ENCODE measurements around the gene ZNF423. TPM values are rescaled to one million over a fixed set of nuclear protein-coding genes. Genes with fewer than 3 reads are reported as not detected.

Gene ZNF423
- total RNA-seq, 2 experiments from 2014 or later = not detected

- CTCF ChIA-PET = interaction anchor here (1.2 to 4.5 kb wide), 3 partner anchors 9 to 10 kb away, joined by 4 to 15 read pairs (median 5); no protein-coding TSS in a partner anchor
- Mint-ChIP-seq H3K4me1 (ENCODE audit: low read depth) (no peaks in the 10 kb centered on the region), H3K9me3 (ENCODE audit: insufficient read depth) (no peaks in the 10 kb centered on the region), H3K27me3 (ENCODE audit: low read depth) (peaks cover 4% of the 10 kb centered on the region), H3K27ac (no peak overlapping the region), H3K36me3 (ENCODE audit: low read depth) (no peaks in the 10 kb centered on the region), H3K4me3 (no peak overlapping the region)
- no peak for ATAC-seq
- POLR2A ChIA-PET = no interaction called here
- DNase-seq = no peak
These were observed 11.3 kb upstream of the ZNF423 start for GRCh38 chr16:49867234-49867633.

DNA sequence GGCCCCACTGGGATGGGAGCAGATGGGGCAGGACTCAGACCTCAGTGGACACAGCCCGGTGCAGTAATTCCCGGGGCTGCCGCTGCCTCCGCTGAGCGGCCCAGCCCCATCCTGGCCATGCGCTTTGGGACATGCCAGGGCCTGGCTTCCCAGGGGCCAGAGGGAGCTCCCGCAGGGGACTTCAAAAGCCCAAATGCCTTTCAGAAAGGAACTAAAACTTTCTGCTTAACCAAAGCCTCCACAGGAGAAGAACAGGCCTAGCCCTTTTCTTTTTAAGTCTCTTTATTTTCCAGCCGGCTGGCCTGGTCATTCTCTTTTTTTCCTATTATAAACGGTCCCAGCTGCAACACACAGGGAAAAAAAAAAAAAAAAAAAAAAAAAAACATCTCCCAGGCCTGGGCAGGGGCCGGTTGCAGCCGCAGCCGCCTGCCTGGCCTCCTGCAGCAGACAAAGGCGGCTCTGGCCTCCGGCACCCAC is 10.7 kb upstream of the ZNF423 start:
- H3K4me1 Mint-ChIP-seq (ENCODE audit: low read depth) = no peaks in the 10 kb centered on the region
- POLR2A ChIA-PET = no interaction called here
- no peak overlapping the region for H3K27ac Mint-ChIP-seq
- H3K27me3 Mint-ChIP-seq (ENCODE audit: low read depth) = peaks cover 9% of the 10 kb centered on the region
- ATAC-seq (no peak), DNase-seq (no peak)
- no peaks in the 10 kb centered on the region for H3K9me3 Mint-ChIP-seq (ENCODE audit: insufficient read depth)
- H3K36me3 Mint-ChIP-seq (ENCODE audit: low read depth) = no peaks in the 10 kb centered on the region
- CTCF ChIA-PET = interaction anchor here (1.2 to 1.7 kb wide), 2 partner anchors 9 to 10 kb away, joined by 4 to 5 read pairs; no protein-coding TSS in a partner anchor
- H3K4me3 Mint-ChIP-seq = no peak overlapping the region

DNA sequence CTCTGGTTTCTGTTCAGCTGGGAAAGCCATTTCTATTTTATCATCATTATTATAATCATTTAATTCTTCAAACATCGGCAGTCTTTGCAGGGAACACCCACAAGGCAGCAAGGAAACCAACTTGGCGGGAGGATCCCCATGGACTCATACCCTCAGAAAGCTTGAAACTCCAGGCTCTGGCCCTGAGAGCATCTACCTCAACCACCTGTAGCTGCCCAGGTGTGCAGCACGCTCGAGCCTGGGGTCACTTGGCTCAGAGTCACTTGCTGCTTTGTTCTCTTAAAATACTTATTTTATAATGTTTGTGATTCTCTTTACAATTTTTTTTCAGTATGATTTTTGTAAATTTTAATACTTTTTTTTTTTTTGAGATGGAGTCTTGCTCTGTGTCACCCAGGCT is 6.8 kb upstream of the ZNF423 start:
- CTCF ChIA-PET = no interaction called here
- POLR2A ChIA-PET = no interaction called here
- no peak for DNase-seq
- Mint-ChIP-seq H3K4me1 (ENCODE audit: low read depth) (peaks cover 9% of the 10 kb centered on the region), H3K4me3 (no peak overlapping the region), H3K27ac (no peak overlapping the region), H3K27me3 (ENCODE audit: low read depth) (peaks cover 29% of the 10 kb centered on the region), H3K9me3 (ENCODE audit: insufficient read depth) (no peaks in the 10 kb centered on the region), H3K36me3 (ENCODE audit: low read depth) (no peaks in the 10 kb centered on the region)
- ATAC-seq = no peak

GRCh38 chr16:49861299-49861698 is 5.4 kb upstream of the ZNF423 start:
- no peak for ATAC-seq
- Mint-ChIP-seq H3K36me3 (ENCODE audit: low read depth) (peaks cover 1% of the 10 kb centered on the region), H3K27ac (no peak overlapping the region), H3K4me1 (ENCODE audit: low read depth) (peaks cover 15% of the 10 kb centered on the region), H3K27me3 (ENCODE audit: low read depth) (peaks cover 34% of the 10 kb centered on the region), H3K9me3 (ENCODE audit: insufficient read depth) (no peaks in the 10 kb centered on the region), H3K4me3 (no peak overlapping the region)
- DNase-seq = no peak
- ChIA-PET POLR2A (no interaction called here), CTCF (interaction anchor here (1.6 kb wide), 1 partner anchor 16 kb away, joined by 4 read pairs; no protein-coding TSS in a partner anchor)

GRCh38 chr16:49860593-49860992 is 4.7 kb upstream of the ZNF423 start:
- Mint-ChIP-seq H3K4me3 (no peak overlapping the region), H3K9me3 (ENCODE audit: insufficient read depth) (no peaks in the 10 kb centered on the region), H3K27ac (no peak overlapping the region), H3K27me3 (ENCODE audit: low read depth) (peaks cover 34% of the 10 kb centered on the region), H3K36me3 (ENCODE audit: low read depth) (peaks cover 1% of the 10 kb centered on the region), H3K4me1 (ENCODE audit: low read depth) (peaks cover 15% of the 10 kb centered on the region)
- DNase-seq (no peak), ATAC-seq (no peak)
- ChIA-PET POLR2A (no interaction called here), CTCF (interaction anchor here (1.6 kb wide), 1 partner anchor 17 kb away, joined by 4 read pairs; no protein-coding TSS in a partner anchor)

- ChIA-PET POLR2A (interaction anchor here (0.6 kb wide), 1 partner anchor 148 kb away, joined by 3 read pairs; no protein-coding TSS in a partner anchor), CTCF (no interaction called here)
- peak overlapping the region; percentile 28 for H3K4me3 Mint-ChIP-seq
- no peaks in the 10 kb centered on the region for H3K9me3 Mint-ChIP-seq (ENCODE audit: insufficient read depth)
- ATAC-seq (no peak), DNase-seq (no peak)
- H3K27me3 Mint-ChIP-seq (ENCODE audit: low read depth) = peaks cover 36% of the 10 kb centered on the region
- peaks cover 15% of the 10 kb centered on the region for H3K4me1 Mint-ChIP-seq (ENCODE audit: low read depth)
- H3K27ac Mint-ChIP-seq = no peak overlapping the region
- peaks cover 1% of the 10 kb centered on the region for H3K36me3 Mint-ChIP-seq (ENCODE audit: low read depth)
These were observed 3.4 kb upstream of the ZNF423 start for GRCh38 chr16:49859125-49859811.

- Mint-ChIP-seq H3K9me3 (ENCODE audit: insufficient read depth) (no peaks in the 10 kb centered on the region), H3K36me3 (ENCODE audit: low read depth) (peaks cover 1% of the 10 kb centered on the region), H3K4me3 (no peak overlapping the region), H3K27me3 (ENCODE audit: low read depth) (peaks cover 39% of the 10 kb centered on the region), H3K27ac (no peak overlapping the region), H3K4me1 (ENCODE audit: low read depth) (peaks cover 15% of the 10 kb centered on the region)
- DNase-seq (no peak), ATAC-seq (no peak)
- POLR2A ChIA-PET = interaction anchor here (0.6 kb wide), 1 partner anchor 9 kb away, joined by 4 read pairs; no protein-coding TSS in a partner anchor
- CTCF ChIA-PET = interaction anchor here (0.6 to 1.9 kb wide), 15 partner anchors 9 to 805 kb away, joined by 3 to 15 read pairs (median 4); partner anchors contain the start of gene CNEP1R1
These were observed 2.5 kb upstream of the ZNF423 start for GRCh38 chr16:49858200-49859124.

GRCh38 chr16:49857423-49858181 is 1.7 kb upstream of the ZNF423 start:
- ATAC-seq = peak; percentile 31
- POLR2A ChIA-PET = interaction anchor here (0.6 kb wide), 1 partner anchor 8 kb away, joined by 4 read pairs; no protein-coding TSS in a partner anchor

GRCh38 chr16:49856672-49857330 is 889 bp upstream of the ZNF423 start:
- Mint-ChIP-seq H3K27ac (no peak overlapping the region), H3K4me3 (peak overlapping the region; percentile 58), H3K9me3 (ENCODE audit: insufficient read depth) (no peaks in the 10 kb centered on the region), H3K4me1 (ENCODE audit: low read depth) (peaks cover 15% of the 10 kb centered on the region), H3K27me3 (ENCODE audit: low read depth) (peaks cover 45% of the 10 kb centered on the region), H3K36me3 (ENCODE audit: low read depth) (peaks cover 1% of the 10 kb centered on the region)
- DNase-seq (peak; percentile 39), ATAC-seq (peak; percentile 29)
- CTCF ChIA-PET = interaction anchor here (0.5 to 1.9 kb wide), 19 partner anchors 8 to 949 kb away, joined by 3 to 15 read pairs (median 4); no protein-coding TSS in a partner anchor
- POLR2A ChIA-PET = no interaction called here

More at GRCh38 chr16:49857423-49858181, 1.7 kb upstream of the ZNF423 start:
- H3K9me3 Mint-ChIP-seq (ENCODE audit: insufficient read depth) = no peaks in the 10 kb centered on the region
- CTCF ChIA-PET = interaction anchor here (0.5 to 1.9 kb wide), 23 partner anchors 9 to 949 kb away, joined by 3 to 15 read pairs (median 4); partner anchors contain the start of gene CNEP1R1
- H3K4me1 Mint-ChIP-seq (ENCODE audit: low read depth) = peaks cover 15% of the 10 kb centered on the region
- peaks cover 44% of the 10 kb centered on the region for H3K27me3 Mint-ChIP-seq (ENCODE audit: low read depth)
- DNase-seq = peak; percentile 57
- peak overlapping the region; percentile 46 for H3K27ac Mint-ChIP-seq
- H3K36me3 Mint-ChIP-seq (ENCODE audit: low read depth) = peaks cover 1% of the 10 kb centered on the region
- peak overlapping the region; percentile 68 for H3K4me3 Mint-ChIP-seq

GRCh38 chr16:49855280-49855821 is 561 bp downstream of the ZNF423 start:
- peaks cover 46% of the 10 kb centered on the region for H3K27me3 Mint-ChIP-seq (ENCODE audit: low read depth)
- peaks cover 15% of the 10 kb centered on the region for H3K4me1 Mint-ChIP-seq (ENCODE audit: low read depth)
- CTCF ChIA-PET = no interaction called here

More at GRCh38 chr16:49855280-49855821, 561 bp downstream of the ZNF423 start:
- POLR2A ChIA-PET = no interaction called here
- H3K36me3 Mint-ChIP-seq (ENCODE audit: low read depth) = peaks cover 1% of the 10 kb centered on the region
- no peak overlapping the region for H3K27ac Mint-ChIP-seq
- H3K4me3 Mint-ChIP-seq = peak overlapping the region; percentile 46
- ATAC-seq = peak; percentile 85
- DNase-seq = peak; percentile 87
- no peaks in the 10 kb centered on the region for H3K9me3 Mint-ChIP-seq (ENCODE audit: insufficient read depth)

Data from activated CD8-positive, alpha-beta T cell treated with anti-CD3 and anti-CD28 coated beads, Interleukin-2, amount 10 ng/mL, durations not matched to agents 7 days and 5 days (primary cell).